Panc1 (cell line): ENCODE measurements around the gene RBM44. TPM values are rescaled to one million over a fixed set of nuclear protein-coding genes. Genes with fewer than 3 reads are reported as not detected.

Experiments used
- ATAC-seq: fragments of 200-7000 bp; cut with Tn5 transposase; 2 replicates; pipeline ENCODE4 v1.9.1; 2020; ENCODE audit warnings: mild to moderate bottlenecking, moderate library complexity
- BruUV-seq: library from RNA; stranded (reverse); fragments of 400-500 nt; replicated peaks from 2 replicates; lab custom pipeline; 2021; lab: Mats Ljungman, UMichigan
- CTCF ChIA-PET: fragments of 300-600 bp; sonication (Branson Sonifier 250); formaldehyde crosslinking; loops from one replicate; lab custom pipeline; 2022; ENCODE audit warnings: antibody characterized with exemption; lab: Charles Lee
- POLR2A ChIA-PET: fragments of 300-600 bp; sonication (Branson Sonifier 250); formaldehyde crosslinking; loops from one replicate; lab custom pipeline; 2022; ENCODE audit warnings: antibody characterized with exemption; lab: Charles Lee
- DNase-seq: peaks from one replicate; pipeline ENCODE4 v3.0.0-alpha.2; 2010; ENCODE audit warnings: low read depth, low spot score
- H3K27ac ChIP-seq: 2 replicates; pipeline ENCODE4 v1.5.1; 2011; ENCODE audit warnings: mild to moderate bottlenecking, low read length, inconsistent platforms
- H3K27me3 ChIP-seq: fragments of 200-500 bp; sonication (Bioruptor generic); 2 replicates; pipeline ENCODE4 v1.6.0; 2014; ENCODE audit warnings: low read length, inconsistent platforms; ENCODE audit not compliant: control insufficient read depth, insufficient read depth
- H3K36me3 ChIP-seq: fragments of 200-500 bp; sonication (Bioruptor generic); 2 replicates; pipeline ENCODE4 v1.5.1; 2014; ENCODE audit warnings: inconsistent platforms, mild to moderate bottlenecking, low read length, moderate library complexity; ENCODE audit not compliant: control insufficient read depth, insufficient read depth
- H3K4me1 ChIP-seq: 2 replicates; pipeline ENCODE4 v1.5.1; 2011; ENCODE audit warnings: inconsistent platforms, mild to moderate bottlenecking, low read length, moderate library complexity; ENCODE audit not compliant: control insufficient read depth, insufficient read depth
- H3K4me3 ChIP-seq, 2 experiments: 2 replicates each; pipeline ENCODE4 v1.5.1; 2011 to 2012; ENCODE audit warnings: low read depth in 2 of 2, low read length in 2 of 2, mild to moderate bottlenecking in 2 of 2, inconsistent platforms in 1 of 2, moderate library complexity in 1 of 2
- H3K9me3 ChIP-seq: fragments of 200-500 bp; sonication (Bioruptor generic); 2 replicates; pipeline ENCODE4 v1.5.1; 2014; ENCODE audit warnings: low read depth, mild to moderate bottlenecking, inconsistent platforms, low read length, moderate library complexity; ENCODE audit not compliant: control insufficient read depth, insufficient read depth
- POLR2AphosphoS5 ChIP-seq: IDR thresholded peaks from 2 replicates; pipeline ENCODE4 v1.6.1; 2012; ENCODE audit warnings: mild to moderate bottlenecking, low read depth, low read length, moderate library complexity
- SIN3A ChIP-seq: IDR thresholded peaks from 2 replicates; pipeline ENCODE4 v1.6.1; 2012; ENCODE audit warnings: low read depth, mild to moderate bottlenecking, low read length, moderate library complexity, borderline replicate concordance; ENCODE audit not compliant: insufficient read depth
- TCF7L2 ChIP-seq: IDR thresholded peaks from 2 replicates; pipeline ENCODE4 v1.6.1; 2011; ENCODE audit warnings: mild to moderate bottlenecking, low read depth, low read length, inconsistent platforms
- in situ Hi-C: cut with HindIII; loops from 2 replicates; pipeline ENCODE4 v1.10.0; 2016; ENCODE audit warnings: low sequenced_read_pairs, low pct_unique_long_range_greater_than_20kb
- intact Hi-C: fragments of 100-400 bp; cut with micrococcal nuclease; formaldehyde crosslinking; loops from one replicate; pipeline ENCODE4 v1.10.0; 2022; ENCODE audit not compliant: unreplicated experiment
- total RNA-seq: library from RNA; stranded (reverse); gene quantifications from one replicate; pipeline ENCODE4 v1.2.1, GENCODE V29; 2021; ENCODE audit not compliant: unreplicated experiment
- TF ChIP-seq, protein P1 (sequence below), 2 experiments: IDR thresholded peaks; 2 replicates each; pipeline ENCODE4 v1.6.1; 2011 to 2012; ENCODE audit warnings: low read depth in 2 of 2, control low read depth in 1 of 2, low read length in 1 of 2, mild to moderate bottlenecking in 1 of 2, moderate library complexity in 1 of 2; ENCODE audit not compliant: insufficient read depth in 1 of 2
- TF ChIP-seq, protein P2 (sequence below): fragments of 450-650 bp; IDR thresholded peaks from 2 replicates; pipeline ENCODE4 v1.5.1; 2017; ENCODE audit warnings: mild to moderate bottlenecking

RBM44 gene
- total RNA-seq, 1 experiment from 2014 or later, result 0.90 TPM

DNA sequence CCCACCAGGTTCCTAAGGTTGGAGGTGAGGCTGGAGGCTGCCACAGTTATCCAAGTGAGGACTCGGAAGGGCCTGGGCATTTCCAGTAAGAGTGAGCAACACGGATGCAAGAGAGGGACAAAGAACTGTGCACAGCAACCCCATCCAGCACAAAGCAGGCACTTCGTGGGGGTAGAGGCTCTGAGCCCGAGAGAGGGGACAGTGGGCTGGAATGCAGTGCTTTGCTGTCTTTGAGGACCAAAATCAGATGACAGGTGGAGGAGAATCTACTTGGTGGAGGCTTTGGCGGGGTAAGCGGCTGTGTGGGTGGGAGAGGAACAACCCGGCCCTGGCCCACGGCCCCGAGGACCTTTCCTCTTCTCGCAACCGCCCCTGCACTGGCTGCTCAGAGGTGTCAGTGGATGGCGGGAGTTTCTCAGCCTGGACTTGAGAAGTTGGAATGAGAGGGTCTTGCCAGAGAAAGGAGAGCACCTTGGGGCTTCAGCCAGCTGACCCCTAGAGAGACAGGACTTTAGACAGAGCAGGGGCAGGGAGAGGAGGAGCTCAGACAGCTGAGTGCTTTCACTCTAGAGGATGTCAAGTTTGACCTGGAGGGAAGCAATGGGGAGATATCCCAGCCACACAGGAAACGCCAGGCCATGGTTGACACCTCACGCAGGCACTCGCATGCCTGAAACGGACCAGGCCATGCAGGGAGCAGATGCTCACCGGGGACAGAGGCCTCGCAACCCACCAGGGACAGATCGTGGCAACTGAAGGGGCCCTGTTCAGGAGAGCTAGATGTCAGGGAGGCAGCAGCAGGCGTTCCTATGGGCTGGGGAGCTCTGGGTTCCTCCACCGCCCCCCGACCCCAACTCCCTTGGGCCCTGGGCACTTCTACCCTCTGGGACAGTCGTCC is 72.4 kb downstream of the RBM44 start:
- H3K9me3 ChIP-seq, result no peaks in the 10 kb centered on the region
- no TSS peak for BruUV-seq
- no peak overlapping the region for H3K4me3 ChIP-seq
- TF ChIP-seq POLR2AphosphoS5 (no peak), SIN3A (no peak)
- TF ChIP-seq, protein P1, sequence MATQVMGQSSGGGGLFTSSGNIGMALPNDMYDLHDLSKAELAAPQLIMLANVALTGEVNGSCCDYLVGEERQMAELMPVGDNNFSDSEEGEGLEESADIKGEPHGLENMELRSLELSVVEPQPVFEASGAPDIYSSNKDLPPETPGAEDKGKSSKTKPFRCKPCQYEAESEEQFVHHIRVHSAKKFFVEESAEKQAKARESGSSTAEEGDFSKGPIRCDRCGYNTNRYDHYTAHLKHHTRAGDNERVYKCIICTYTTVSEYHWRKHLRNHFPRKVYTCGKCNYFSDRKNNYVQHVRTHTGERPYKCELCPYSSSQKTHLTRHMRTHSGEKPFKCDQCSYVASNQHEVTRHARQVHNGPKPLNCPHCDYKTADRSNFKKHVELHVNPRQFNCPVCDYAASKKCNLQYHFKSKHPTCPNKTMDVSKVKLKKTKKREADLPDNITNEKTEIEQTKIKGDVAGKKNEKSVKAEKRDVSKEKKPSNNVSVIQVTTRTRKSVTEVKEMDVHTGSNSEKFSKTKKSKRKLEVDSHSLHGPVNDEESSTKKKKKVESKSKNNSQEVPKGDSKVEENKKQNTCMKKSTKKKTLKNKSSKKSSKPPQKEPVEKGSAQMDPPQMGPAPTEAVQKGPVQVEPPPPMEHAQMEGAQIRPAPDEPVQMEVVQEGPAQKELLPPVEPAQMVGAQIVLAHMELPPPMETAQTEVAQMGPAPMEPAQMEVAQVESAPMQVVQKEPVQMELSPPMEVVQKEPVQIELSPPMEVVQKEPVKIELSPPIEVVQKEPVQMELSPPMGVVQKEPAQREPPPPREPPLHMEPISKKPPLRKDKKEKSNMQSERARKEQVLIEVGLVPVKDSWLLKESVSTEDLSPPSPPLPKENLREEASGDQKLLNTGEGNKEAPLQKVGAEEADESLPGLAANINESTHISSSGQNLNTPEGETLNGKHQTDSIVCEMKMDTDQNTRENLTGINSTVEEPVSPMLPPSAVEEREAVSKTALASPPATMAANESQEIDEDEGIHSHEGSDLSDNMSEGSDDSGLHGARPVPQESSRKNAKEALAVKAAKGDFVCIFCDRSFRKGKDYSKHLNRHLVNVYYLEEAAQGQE (IDR thresholded peaks at IDR 0.05; ENCODE audit: insufficient read depth in 1 of 2, low read depth in 2 of 2, low read length in 1 of 2), result no peak
- TF ChIP-seq, protein P2, sequence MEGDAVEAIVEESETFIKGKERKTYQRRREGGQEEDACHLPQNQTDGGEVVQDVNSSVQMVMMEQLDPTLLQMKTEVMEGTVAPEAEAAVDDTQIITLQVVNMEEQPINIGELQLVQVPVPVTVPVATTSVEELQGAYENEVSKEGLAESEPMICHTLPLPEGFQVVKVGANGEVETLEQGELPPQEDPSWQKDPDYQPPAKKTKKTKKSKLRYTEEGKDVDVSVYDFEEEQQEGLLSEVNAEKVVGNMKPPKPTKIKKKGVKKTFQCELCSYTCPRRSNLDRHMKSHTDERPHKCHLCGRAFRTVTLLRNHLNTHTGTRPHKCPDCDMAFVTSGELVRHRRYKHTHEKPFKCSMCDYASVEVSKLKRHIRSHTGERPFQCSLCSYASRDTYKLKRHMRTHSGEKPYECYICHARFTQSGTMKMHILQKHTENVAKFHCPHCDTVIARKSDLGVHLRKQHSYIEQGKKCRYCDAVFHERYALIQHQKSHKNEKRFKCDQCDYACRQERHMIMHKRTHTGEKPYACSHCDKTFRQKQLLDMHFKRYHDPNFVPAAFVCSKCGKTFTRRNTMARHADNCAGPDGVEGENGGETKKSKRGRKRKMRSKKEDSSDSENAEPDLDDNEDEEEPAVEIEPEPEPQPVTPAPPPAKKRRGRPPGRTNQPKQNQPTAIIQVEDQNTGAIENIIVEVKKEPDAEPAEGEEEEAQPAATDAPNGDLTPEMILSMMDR, result no peak
- H3K27me3 ChIP-seq, result no peaks in the 10 kb centered on the region
- ATAC-seq, result no peak
- no peaks in the 10 kb centered on the region for H3K36me3 ChIP-seq
- in situ Hi-C loops (no loop called here), intact Hi-C loops (no loop called here)
- peaks cover 21% of the 10 kb centered on the region for H3K4me1 ChIP-seq
- ChIA-PET POLR2A (no interaction called here), CTCF (no interaction called here)
- no peak for DNase-seq
- no peak overlapping the region for H3K27ac ChIP-seq

- Histone ChIP-seq H3K36me3 (no peaks in the 10 kb centered on the region), H3K27me3 (no peaks in the 10 kb centered on the region), H3K4me1 (peaks cover 16% of the 10 kb centered on the region), H3K9me3 (no peaks in the 10 kb centered on the region), H3K4me3 (no peak overlapping the region), H3K27ac (no peak overlapping the region)
- CTCF ChIA-PET, result interaction anchor here (0.6 kb wide), 1 partner anchor 200 kb away, joined by 3 read pairs; no protein-coding TSS in a partner anchor
- BruUV-seq, result no TSS peak
- POLR2A ChIA-PET, result no interaction called here
- TF ChIP-seq TCF7L2 (no peak), POLR2AphosphoS5 (no peak), SIN3A (no peak)
- TF ChIP-seq, protein P2, result no peak
- TF ChIP-seq, protein P1 (IDR thresholded peaks at IDR 0.05; ENCODE audit: insufficient read depth in 1 of 2, low read depth in 2 of 2, low read length in 1 of 2), result no peak
- no peak for ATAC-seq
- intact Hi-C loops, result no loop called here
- no peak for DNase-seq
- in situ Hi-C loops, result no loop called here
Observed at GRCh38 chr2:237872178-237872887, 73.8 kb downstream of the RBM44 start.
